Peyer's patch (tissue), 4 donors: ENCODE measurements around the gene ZMAT5. TPM values are rescaled to one million over a fixed set of nuclear protein-coding genes. Genes with fewer than 3 reads are reported as not detected.
A peak's percentile ranks its signal among the peaks of the same experiment; 100 is the strongest.

Experiments used
- DNase-seq, 3 donors: peaks; one replicate each; pipeline ENCODE4 v3.0.0-alpha.2; 2017 to 2019
- H3K27ac ChIP-seq, 4 donors: fragments of 200-600 bp; sonication (generic); one replicate each; pipeline ENCODE4 v1.5.1; 2016 to 2019
- H3K27me3 ChIP-seq, 2 donors: fragments of 200-600 bp; sonication (generic); one replicate each; pipeline ENCODE4 v1.5.1; 2019
- H3K36me3 ChIP-seq, 3 donors: fragments of 200-600 bp; sonication (generic); one replicate each; pipeline ENCODE4 v1.5.1; 2016 to 2019
- H3K4me1 ChIP-seq, 4 donors: fragments of 200-600 bp; sonication (generic); one replicate each; pipeline ENCODE4 v1.5.1; 2016 to 2019
- H3K4me3 ChIP-seq, 4 donors: fragments of 200-600 bp; sonication (generic); 1 replicate in 3 of 4; 2 replicates in 1 of 4; pipeline ENCODE4 v1.5.1; 2016 to 2019; ENCODE audit warnings: mild to moderate bottlenecking in 1 of 4
- H3K9me3 ChIP-seq, 4 donors: fragments of 200-600 bp; sonication (generic); one replicate each; pipeline ENCODE4 v1.5.1; 2016 to 2019; ENCODE audit warnings: mild to moderate bottlenecking in 1 of 4
- CTCF ChIP-seq, 6 experiments: fragments of 450-650 bp in 4 of 6; fragments of 200-600 bp in 2 of 6; sonication (generic) in 1 of 6; IDR thresholded peaks; one replicate each; pipeline ENCODE4 v1.5.1; 2017 to 2019; ENCODE audit warnings: antibody characterized with exemption in 6 of 6, mild to moderate bottlenecking in 3 of 6, moderate library complexity in 1 of 6
- POLR2A ChIP-seq, 2 donors: fragments of 450-650 bp; IDR thresholded peaks; one replicate each; pipeline ENCODE4 v1.5.1; 2017; ENCODE audit warnings: antibody characterized with exemption in 2 of 2, mild to moderate bottlenecking in 2 of 2, moderate library complexity in 2 of 2
- total RNA-seq, 4 donors: library from RNA; depleted of rRNA; stranded (reverse); fragments of >200 nt; gene quantifications; one replicate each; pipeline ENCODE4 v1.1.0, GENCODE V29; 2016

ZMAT5 gene
- total RNA-seq, 4 donors from 2014 or later: 16.2 to 22.5 (median 17.9) TPM

GRCh38 chr22:29732883-29733282, 33.9 kb downstream of the ZMAT5 start:
- peaks cover 0 to 9% (median 0%) of the 10 kb centered on the region in 4 donors for H3K4me1 ChIP-seq
- H3K36me3 ChIP-seq: peaks cover 0 to 12% (median 0%) of the 10 kb centered on the region in 3 donors
- no peak overlapping the region for H3K4me3 ChIP-seq
- H3K27ac ChIP-seq: no peak overlapping the region
- TF ChIP-seq POLR2A (IDR thresholded peaks at IDR 0.05): no peak
- TF ChIP-seq CTCF (IDR thresholded peaks at IDR 0.05): no peak
- no peaks in the 10 kb centered on the region for H3K9me3 ChIP-seq
- no peaks in the 10 kb centered on the region for H3K27me3 ChIP-seq
- no peak for DNase-seq

GRCh38 chr22:29731058-29731850, 35.6 kb downstream of the ZMAT5 start:
- no peaks in the 10 kb centered on the region for H3K27me3 ChIP-seq
- TF ChIP-seq POLR2A (IDR thresholded peaks at IDR 0.05) (no peak), CTCF (IDR thresholded peaks at IDR 0.05) (no peak)
- no peak for DNase-seq
- no peaks in the 10 kb centered on the region for H3K9me3 ChIP-seq
- H3K27ac ChIP-seq: no peak overlapping the region
- no peak overlapping the region for H3K4me3 ChIP-seq
- H3K4me1 ChIP-seq: peaks cover 0 to 9% (median 0%) of the 10 kb centered on the region in 4 donors
- H3K36me3 ChIP-seq: peaks cover 0 to 12% (median 0%) of the 10 kb centered on the region in 3 donors

GRCh38 chr22:29729161-29729560, 37.6 kb downstream of the ZMAT5 start:
- TF ChIP-seq CTCF (IDR thresholded peaks at IDR 0.05) (no peak), POLR2A (IDR thresholded peaks at IDR 0.05) (no peak)
- peaks cover 0 to 9% (median 0%) of the 10 kb centered on the region in 4 donors for H3K4me1 ChIP-seq
- H3K27me3 ChIP-seq: no peaks in the 10 kb centered on the region
- no peak for DNase-seq
- H3K36me3 ChIP-seq: peaks cover 0 to 12% (median 0%) of the 10 kb centered on the region in 3 donors
- H3K9me3 ChIP-seq: no peaks in the 10 kb centered on the region
- H3K27ac ChIP-seq: no peak overlapping the region
- H3K4me3 ChIP-seq: no peak overlapping the region

- H3K4me3 ChIP-seq: no peak overlapping the region
- peaks cover 0 to 12% (median 0%) of the 10 kb centered on the region in 3 donors for H3K36me3 ChIP-seq
- no peaks in the 10 kb centered on the region for H3K27me3 ChIP-seq
- DNase-seq: peak in 1 of 3 donors; percentile 20
- no peaks in the 10 kb centered on the region for H3K9me3 ChIP-seq
- TF ChIP-seq POLR2A (IDR thresholded peaks at IDR 0.05) (no peak), CTCF (IDR thresholded peaks at IDR 0.05) (peak in 2 of 6 experiments; percentile 6 to 34)
- H3K4me1 ChIP-seq: no peaks in the 10 kb centered on the region
- no peak overlapping the region for H3K27ac ChIP-seq
These were observed 39.7 kb downstream of the ZMAT5 start for GRCh38 chr22:29727131-29727523.

- DNase-seq: no peak
- Histone ChIP-seq H3K27me3 (no peaks in the 10 kb centered on the region), H3K4me3 (no peak overlapping the region), H3K36me3 (peaks cover 0 to 12% (median 0%) of the 10 kb centered on the region in 3 donors), H3K4me1 (no peaks in the 10 kb centered on the region), H3K9me3 (no peaks in the 10 kb centered on the region), H3K27ac (no peak overlapping the region)
- TF ChIP-seq CTCF (IDR thresholded peaks at IDR 0.05): no peak
- no peak for TF ChIP-seq POLR2A (IDR thresholded peaks at IDR 0.05)
These were observed 40.2 kb downstream of the ZMAT5 start for GRCh38 chr22:29726512-29727130.
